Kidney glomerular epithelial cell (primary cell): ENCODE data around the gene PRR15L.
"Not testable (repeated sequence)": the region's sequence is repeated elsewhere in the genome, so short reads cannot be mapped to it uniquely, and the experiment has no call there.

Source experiments
- DNase-seq: peaks from one replicate; lab custom pipeline; 2025; lab: John Stamatoyannopoulos, UW

PRR15L gene

DNA sequence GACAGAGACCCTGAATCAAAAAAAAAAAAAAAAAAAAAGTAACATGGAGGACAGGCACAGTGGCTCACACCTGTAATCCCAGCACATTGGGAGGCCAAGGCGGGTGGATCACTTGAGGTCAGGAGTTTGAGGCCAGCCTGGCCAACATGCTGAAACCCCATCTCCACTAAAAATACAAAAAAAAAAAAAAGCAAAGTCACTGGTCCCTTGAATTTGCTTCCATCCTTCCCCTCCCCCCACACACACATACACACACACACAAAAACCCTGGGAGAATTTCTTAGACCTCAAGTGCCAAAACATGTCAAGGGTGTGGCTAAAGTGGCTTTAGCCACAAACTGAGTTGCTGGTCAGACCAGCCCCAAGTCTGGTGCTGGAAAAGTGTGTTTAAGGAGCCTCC is 30.8 kb upstream of the PRR15L start:
- DNase-seq = not testable (repeated sequence)

DNA sequence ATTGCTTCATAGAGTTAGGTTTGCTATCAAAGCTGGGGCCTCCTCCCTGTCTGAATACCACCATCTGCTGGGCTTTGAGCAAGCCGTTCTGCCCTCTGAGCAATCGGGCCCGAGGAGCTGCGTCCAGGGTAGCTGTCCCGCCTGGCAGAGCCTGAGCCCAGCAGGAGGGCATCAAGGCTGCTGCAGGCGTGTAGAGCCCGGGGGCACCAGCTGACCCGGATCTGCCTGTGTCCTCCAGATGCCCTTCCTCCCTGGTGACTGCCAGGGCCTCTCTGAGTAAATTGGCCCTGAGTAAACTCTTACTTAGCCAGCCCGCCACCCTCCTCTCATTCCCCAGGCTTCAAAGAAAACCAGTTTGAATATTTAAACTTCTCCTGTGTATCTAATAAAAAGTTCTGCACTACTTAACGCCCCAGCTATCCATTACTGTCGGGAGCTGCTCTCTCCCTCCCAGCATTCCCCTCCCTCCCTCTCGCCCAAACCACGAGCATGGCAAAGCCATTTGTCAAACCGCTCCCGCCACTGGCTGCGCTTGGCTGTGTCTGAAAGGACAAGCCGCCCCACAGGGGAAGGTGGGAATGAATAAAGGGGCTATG is 29.7 kb upstream of the PRR15L start:
- DNase-seq = no peak

DNA sequence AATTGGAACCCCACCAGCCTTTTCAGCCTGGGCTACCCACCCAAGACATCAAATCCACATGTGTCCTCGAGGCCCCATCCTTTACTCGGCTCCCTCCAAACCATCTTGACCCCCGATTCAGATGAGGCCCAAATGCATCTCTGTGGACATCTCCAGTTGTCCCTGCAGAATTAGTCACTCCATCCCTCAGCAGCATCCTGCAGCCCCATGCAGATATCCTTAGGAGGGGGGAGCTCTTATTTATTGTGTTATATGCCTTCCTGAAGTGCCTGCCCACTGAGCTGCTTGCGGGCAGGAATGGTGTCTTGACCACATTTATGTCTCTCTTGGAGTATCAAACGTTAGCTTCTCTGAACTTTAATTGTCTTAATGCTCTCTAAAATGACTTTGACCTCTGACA is 28.8 kb upstream of the PRR15L start:
- DNase-seq = no peak

DNA sequence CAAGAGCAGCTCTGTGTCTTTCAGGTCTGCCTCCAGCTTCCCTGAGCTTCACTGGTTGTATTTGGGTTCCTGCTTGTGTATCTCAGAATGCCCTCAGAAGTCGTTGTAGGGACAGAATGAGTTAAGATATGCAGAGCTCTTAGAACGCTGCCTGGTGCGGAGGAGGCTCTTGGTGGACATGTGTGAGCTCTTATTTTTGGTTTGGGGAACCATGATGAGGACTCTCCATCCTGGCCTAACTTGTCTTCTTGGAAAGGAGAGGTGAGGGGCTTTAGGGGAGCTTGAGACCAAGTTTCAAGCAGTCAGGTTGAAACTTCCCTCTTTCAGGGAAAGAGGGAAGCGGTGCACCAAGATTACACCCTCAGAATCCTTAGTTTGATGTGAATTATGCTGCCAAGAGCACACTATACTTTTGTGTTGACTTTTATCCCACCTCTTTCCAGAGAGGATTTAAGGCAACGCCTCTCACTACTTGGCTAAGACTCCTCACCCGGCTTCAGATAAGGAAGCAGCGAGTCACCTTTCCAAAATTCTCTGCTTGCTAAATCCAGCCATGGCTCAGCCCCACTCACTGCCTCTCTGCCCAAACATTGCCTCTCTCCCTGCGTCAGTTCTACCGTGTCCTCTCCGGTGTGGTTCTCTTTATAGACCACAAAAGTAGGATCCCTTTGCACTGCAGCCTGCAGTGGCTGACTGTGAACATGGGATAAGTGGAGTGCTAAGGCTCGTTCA is 26.0 kb upstream of the PRR15L start:
- no peak for DNase-seq

DNA sequence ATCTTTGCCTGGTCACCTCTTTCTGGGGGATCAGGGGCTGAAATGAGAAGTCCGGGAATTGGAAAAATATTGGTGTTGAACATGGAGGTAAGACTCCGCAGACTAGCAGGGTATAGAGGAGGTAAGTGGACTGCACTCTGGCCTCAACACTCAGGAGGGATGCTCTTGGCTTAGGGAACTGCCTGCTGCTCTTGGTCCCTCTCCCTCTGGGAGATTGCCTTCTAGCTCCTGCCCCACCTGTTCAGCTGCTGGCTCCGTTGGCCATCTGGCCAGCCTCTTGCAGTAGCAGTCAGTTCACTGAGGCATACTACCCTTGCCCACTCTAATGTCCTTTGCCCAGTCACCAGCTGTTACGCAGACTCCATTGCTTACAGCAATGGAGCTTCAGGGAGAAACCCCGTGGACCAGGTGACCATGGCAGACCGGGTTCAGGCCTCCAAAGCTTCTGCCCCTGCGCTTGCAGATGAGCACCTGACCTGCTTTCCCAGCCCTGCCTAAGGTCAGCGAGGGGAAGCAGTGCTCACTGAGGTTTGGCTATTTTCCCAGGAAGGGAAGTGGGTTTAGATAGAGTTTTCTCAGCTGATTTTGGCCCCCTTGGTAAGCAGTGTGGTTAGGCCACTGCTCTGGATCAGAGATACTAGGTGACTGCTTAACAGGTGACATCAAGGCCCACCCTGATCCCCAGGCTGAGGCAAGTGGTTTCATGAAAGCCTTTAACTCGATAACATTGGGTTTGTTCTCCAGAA is 25.1 kb upstream of the PRR15L start:
- DNase-seq = no peak

DNA sequence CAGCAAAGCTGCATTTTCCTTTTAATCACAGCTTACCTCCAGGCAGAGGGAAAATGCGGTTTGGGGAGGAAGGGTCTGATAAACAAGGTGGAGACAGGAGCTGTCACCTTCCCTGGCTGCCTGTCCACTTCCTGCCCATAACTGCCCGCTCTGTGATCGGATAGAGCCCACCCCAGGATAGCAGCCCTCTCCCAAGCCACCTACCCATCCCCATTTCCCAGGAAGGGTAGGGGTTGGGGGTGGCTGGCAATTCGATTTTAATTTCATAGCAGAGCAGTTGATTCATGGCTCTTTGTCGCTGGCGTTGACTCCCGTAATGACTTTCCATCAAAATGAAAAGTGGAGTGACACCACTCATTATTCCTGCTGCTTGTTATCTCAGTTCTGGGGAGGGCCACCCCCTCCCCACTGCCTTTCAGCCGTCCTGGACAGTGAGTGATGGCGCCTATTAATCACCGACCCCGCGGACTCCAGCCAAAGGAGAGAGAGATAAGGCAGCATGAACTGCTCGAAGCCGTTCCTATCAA is 24.5 kb upstream of the PRR15L start:
- no peak for DNase-seq

DNA sequence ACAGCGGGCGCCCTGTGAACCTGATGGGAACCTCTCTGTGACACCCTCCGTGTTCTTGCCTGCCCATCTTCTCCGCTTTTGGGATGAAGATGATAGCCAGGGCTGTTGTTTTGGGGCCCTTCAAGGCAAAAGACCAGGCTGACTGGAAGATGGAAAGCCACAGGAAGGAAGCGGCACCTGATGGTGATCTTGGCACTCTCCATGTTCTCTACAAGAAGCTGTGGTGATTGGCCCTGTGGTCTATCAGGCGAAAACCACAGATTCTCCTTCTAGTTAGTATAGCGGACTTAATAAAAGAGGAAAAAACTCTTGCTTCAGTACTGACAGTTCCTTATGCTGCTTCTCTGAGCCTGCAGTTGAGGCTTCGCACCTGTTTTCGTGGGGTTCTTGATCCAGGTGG is 23.8 kb upstream of the PRR15L start:
- DNase-seq = no peak

DNA sequence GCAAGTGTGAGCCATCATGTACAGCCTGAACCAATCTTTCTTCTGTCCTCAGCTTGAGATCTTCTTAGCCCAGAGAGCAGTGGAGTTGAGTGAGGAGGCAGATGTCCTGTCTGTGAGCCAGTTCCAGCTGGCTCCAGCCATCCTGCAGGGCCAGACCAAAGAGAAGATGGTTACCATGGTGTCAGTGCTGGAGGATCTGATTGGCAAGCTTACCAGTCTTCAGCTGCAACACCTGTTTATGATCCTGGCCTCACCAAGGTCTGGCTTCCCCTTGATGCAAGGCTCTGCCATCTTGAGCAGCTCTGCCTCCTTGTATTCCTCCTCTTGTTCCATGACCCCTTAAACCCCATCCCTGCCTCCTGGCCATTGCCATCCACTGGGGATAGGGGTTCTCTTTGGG is 22.9 kb upstream of the PRR15L start:
- no peak for DNase-seq

DNA sequence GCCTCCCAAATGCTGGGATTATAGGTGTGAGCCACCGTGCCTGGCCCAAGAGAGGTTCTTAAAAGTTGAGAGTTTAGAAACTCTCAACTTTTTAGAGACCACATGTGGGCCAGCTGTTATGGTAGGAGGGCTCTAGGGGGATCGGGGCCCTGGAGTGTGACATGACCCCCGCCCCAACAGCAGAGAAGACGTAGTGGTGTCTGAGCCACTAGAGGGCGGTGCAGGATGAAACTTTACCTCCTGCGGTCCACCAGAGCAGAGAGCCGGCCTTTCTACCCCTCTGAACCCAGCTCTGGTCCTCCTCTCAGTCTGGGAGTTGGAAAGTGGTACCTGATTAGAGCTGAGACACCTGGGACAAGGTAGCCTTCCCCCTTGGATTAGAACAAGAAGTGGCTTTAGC is 20.6 kb upstream of the PRR15L start:
- peak; percentile 37 for DNase-seq

DNA sequence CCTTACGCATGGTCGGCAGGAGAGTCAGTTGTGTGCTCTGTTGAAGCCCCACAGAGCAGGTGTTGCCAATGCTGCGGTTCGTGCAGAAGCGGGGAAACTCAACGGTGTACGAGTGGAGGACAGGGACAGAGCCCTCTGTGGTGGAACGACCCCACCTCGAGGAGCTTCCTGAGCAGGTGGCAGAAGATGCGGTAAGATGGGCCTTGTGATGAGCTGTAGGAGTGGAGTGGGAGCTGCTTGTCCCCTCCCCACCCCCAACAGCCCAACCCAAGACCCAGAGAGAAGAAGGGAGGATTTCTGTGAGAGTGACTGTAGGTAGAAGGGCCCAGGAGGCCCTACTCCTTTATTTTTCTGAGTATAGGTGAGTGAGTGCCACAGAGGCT is 18.1 kb upstream of the PRR15L start:
- DNase-seq = no peak

DNA sequence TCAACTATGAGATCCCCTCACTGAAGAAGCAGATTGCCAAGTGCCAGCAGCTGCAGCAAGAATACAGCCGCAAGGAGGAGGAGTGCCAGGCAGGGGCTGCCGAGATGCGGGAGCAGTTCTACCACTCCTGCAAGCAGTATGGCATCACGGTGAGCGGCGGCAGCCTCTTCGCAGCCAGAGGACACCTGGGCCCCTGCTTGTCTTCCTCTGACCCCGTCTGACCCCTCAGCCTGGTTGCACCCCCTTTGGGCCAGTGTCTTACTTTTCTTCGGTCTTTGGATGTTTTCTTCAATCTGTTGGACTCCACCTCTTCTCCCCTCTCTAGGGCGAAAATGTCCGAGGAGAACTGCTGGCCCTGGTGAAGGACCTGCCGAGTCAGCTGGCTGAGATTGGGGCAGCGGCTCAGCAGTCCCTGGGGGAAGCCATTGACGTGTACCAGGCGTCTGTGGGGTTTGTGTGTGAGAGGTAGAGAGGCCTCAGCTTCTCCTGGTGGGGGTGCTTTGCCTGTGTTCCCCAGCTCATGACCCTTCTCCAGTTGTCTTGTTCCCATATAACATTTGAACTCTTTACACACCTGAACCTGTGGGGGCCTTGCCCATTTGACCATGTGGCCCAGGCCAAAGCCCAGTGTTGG is 17.6 kb upstream of the PRR15L start:
- no peak for DNase-seq

DNA sequence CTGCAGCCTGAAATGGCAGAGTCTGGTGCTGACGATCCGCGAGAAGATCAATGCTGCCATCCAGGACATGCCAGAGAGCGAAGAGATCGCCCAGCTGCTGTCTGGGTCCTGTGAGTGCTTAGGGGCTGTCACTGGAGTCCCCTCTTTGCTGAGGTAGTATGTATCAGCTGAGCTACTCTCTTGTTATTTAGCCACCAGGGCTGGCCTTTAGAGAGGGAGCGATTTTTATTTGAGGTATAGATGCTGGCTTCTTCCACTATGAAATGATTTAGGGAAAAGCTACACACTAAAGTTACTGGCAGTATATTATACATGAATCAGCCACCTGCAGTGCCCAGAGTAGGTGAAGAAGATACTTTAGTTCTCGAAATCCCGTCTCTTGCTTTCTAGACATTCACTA is 15.9 kb upstream of the PRR15L start:
- no peak for DNase-seq

DNA sequence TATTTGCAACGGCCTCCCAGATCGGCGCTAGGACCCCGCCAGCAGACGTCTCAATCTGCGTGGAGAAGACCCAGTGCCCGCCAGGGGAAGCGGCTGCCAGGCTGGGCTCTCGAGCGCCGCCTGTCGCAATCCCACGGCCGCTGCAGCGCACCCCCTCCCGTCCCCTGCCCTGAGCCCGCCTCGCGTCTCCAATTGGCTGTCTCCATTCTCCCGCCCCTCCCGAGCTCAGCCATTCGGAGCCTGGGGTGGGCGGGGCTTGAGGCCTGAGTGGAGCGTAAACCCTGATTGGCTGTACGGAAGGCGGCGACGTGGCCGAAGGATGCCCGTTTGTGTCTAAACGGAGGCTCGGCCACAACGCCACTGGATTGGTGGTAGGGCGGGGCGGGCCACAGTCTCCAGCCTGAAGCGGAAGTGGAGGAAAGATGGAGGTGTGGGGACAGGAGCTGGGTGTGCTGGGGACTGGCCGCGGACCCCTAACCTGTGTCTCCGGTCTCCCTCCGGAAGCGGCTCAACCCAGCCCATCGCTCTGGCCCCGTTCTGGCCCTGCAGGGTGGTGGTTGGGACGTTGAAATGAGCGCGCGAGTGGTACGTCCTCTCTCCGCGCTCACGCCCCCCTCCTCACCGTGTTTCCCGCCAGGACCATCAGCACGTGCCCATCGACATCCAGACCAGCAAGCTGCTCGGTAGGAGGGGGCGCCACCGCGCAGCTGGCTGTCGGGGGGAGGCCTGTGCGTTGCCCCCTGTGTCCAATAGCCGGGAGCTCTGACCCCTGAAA is 13.2 kb upstream of the PRR15L start, which contains the start of gene CDK5RAP3:
TSS of gene CDK5RAP3 (plus strand) at position 389 of the 775 bp plus-strand sequence. CDS start at position 423, 34 bp downstream.
- peak; percentile 98 for DNase-seq

DNA sequence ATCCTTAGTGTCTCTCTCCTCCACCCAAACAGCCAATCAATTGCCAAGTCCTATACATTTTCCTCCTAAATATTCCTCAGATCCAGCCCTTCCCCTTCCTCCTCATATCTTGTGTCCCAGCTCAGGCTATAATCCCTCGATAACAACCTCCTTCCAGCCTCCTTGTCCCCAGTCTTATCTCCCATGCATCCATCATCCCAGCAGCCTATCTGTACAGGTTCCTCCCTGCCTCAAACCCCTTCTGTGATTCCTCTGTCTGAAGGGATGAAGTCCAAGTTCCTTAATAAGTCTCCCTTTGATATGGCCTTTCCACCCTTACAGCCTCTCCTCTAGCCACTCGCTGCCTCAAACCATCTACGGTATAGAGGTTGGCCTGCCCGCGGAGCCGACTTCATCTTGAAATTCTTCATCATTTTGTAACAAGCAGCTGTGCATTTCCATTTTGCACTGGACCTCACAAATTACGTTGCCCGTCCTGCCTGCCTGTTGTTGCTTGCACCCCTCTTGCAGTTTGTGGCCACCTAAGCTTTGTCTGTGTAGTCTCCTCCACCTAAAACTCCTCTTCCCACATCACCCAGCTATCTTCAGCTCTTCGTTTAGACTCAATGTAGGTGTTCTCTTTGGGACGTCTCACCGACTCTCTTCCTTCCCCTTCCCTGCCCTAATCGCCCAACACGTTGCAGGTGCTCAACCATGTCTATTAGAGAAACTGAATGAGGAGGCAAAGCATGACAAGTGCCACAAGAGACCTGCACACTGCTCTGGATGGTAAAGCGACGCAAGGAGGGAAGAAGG is 12.4 kb upstream of the PRR15L start:
- no peak for DNase-seq

DNA sequence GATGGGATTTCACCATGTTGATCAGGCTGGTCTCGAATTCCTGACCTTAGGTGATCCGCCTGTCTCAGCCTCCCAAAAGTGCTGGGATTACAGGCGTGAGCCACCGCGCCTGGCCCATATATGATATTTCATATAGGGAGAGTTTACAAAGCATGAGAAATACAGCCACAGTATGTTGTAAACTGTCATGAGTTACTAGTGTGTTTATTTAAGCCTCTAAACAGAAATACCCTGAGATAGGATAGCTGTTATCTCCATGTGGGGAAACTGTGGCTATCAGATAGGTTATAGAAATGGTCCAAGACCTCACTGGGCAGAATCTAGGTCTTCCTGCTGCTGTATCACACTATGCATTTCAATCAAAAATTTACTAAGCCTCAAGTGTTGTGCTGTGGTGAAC is 11.2 kb upstream of the PRR15L start:
- DNase-seq = no peak

DNA sequence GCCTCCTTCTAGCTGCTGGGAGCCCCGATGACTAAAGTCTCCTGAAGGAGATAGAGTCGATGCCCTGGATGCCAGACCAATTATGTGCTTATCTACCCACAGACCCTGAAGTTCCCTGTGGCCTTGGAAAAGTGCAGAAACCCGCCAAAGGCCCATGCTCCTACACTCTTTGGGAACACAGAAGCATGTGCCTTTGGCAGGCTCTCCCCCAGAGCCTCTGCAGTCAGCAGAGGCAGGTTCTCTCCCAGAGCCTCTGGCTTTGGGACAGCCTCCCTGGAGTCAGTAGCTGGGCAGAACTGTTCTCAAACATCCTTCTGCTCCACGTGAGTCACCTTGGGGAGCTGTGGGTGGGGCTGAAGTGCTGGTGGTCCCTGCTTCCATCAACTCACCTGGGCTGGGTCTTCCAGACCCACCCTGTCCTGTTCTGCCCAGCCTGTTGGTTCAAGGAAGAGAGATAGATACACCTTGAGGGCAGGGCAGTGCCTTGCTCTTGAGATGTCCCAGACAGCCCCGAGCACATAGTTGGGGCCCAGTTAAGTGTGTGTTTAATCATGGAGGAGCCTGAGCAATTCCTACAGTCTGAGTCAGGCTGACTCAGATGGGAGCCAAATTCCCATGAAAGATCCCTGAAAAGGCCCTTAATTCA is 10.0 kb upstream of the PRR15L start:
- DNase-seq = peak; percentile 22

DNA sequence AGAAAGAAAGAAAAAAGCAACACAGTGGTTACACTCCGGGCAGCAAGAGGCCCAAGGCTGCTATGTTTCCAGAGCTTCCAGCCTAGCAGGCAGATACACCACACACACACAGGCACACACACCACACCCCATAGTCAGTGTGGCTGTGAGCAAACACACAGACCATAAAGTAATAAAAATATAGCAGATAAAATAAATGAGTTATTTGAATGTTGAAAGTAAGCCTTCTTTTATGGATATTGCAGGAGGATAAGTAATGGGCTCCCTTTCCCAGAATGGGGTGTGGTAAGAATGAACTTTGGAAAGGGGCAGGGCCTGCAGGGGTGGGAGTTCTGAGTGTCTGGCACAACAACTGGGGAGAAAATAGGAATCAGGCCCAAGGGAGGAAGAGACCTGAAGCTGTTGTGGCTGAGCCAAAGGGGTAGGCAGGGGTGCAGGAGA is 8.4 kb upstream of the PRR15L start:
- no peak for DNase-seq

DNA sequence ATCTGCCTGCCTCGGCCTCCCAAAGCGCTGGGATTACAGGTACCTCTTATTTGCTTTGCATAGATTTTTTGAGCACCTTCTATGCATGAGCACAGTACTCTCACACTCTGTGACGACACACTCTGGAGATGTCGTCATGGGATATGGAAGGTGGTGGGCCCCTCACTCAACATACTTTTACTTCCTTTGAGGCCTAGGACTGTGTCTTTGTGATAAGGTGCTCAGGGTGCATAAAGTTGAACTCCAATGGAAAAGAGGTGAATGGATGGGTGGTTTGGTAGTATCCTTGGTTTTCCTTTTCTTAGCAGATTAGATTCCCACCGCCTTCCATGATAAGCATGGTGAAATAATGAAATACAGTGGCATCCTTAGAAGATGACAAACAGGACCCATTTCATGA is 7.2 kb upstream of the PRR15L start:
- DNase-seq = no peak

DNA sequence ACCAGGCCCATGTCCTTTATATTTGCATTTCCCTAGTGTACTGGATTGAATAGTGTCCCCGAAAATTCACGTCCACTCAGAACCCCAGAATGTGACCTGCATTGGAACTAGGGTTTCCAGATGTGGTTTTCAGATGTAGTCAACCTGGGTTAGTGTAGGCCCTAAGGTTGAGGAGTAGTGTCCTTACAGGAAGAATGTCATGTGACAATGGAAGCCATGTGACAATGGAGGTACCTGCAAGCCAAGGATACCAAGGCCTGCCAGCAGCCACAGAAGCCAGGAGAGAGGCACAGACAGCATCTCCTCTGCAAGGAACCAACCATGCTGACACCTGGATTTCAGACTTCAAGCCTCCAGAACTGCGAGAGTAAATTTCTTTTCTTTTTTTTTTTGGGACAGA is 5.2 kb upstream of the PRR15L start:
- no peak for DNase-seq

DNA sequence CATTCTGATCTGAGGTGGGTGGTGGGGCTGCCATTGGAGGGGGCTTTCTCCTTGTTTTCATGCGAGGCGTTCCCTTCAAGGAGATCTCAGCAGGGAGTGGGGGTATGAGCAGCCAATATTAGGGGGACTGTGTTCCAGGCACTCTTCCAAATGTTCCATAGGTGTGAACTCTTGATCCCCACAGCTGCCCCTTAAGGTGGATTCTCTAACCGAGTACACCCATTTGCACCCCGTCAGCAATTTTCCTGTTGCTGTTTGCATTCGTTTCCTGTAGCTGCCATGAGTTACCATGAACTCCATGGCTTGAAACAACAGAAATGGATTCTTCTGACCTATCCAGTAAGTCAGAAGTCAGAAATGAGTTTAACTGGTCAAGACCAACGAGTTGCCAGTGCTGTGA is 3.7 kb upstream of the PRR15L start:
- no peak for DNase-seq
